ENCODE results near the gene ZCCHC7. TPM values are rescaled to one million over a fixed set of nuclear protein-coding genes. Genes with fewer than 3 reads are reported as not detected.
A peak's percentile ranks its signal among the peaks of the same experiment; 100 is the strongest.

Gene ZCCHC7
- polyA plus RNA-seq, 4 donors = 4.9 to 15.0 (median 7.9) TPM

- no peak for FAIRE-seq
- DNase-seq = peak in 1 of 2 donors; percentile 33
- WGBS, 3 donors = 85 to 92% (median 91%) methylated on average over 4 of the region's 4 CpGs
Observed at GRCh38 chr9:37364751-37365360, 244.5 kb downstream of the ZCCHC7 start.

GRCh38 chr9:37369671-37370070 is 249.3 kb downstream of the ZCCHC7 start:
- H3K36me3 ChIP-seq (ENCODE audit: control insufficient read depth in 3 of 3, insufficient read depth in 2 of 3, low read depth in 1 of 3, low read length in 3 of 3) = no peaks in the 10 kb centered on the region
- no peaks in the 10 kb centered on the region for H3K9me3 ChIP-seq (ENCODE audit: control insufficient read depth in 2 of 2, insufficient read depth in 1 of 2, low read depth in 1 of 2, low read length in 1 of 2)
- 90 to 95% (median 94%) methylated on average over 4 to 5 of the region's 5 CpGs for WGBS, 3 donors
- no peak overlapping the region for H3K27ac ChIP-seq (ENCODE audit: low read depth in 1 of 3, low read length in 2 of 3)
- H3K27me3 ChIP-seq (ENCODE audit: control insufficient read depth in 3 of 3, insufficient read depth in 3 of 3, low read length in 3 of 3) = no peaks in the 10 kb centered on the region
- DNase-seq (no peak), FAIRE-seq (no peak)
- H3K4me1 ChIP-seq (ENCODE audit: control insufficient read depth in 3 of 3, insufficient read depth in 2 of 3, low read depth in 1 of 3, low read length in 2 of 3) = no peaks in the 10 kb centered on the region
- no peak overlapping the region for H3K4me3 ChIP-seq (ENCODE audit: low read depth in 1 of 3, low read length in 3 of 3)

More at GRCh38 chr9:37364751-37365360, 244.5 kb downstream of the ZCCHC7 start:
- no peak overlapping the region for H3K27ac ChIP-seq (ENCODE audit: low read depth in 1 of 3, low read length in 2 of 3)
- no peaks in the 10 kb centered on the region for H3K27me3 ChIP-seq (ENCODE audit: control insufficient read depth in 3 of 3, insufficient read depth in 3 of 3, low read length in 3 of 3)
- H3K4me1 ChIP-seq (ENCODE audit: control insufficient read depth in 3 of 3, insufficient read depth in 2 of 3, low read depth in 1 of 3, low read length in 2 of 3) = no peaks in the 10 kb centered on the region
- H3K4me3 ChIP-seq (ENCODE audit: low read depth in 1 of 3, low read length in 3 of 3) = no peak overlapping the region
- no peaks in the 10 kb centered on the region for H3K36me3 ChIP-seq (ENCODE audit: control insufficient read depth in 3 of 3, insufficient read depth in 2 of 3, low read depth in 1 of 3, low read length in 3 of 3)
- peaks cover 0 to 3% of the 10 kb centered on the region in 2 donors for H3K9me3 ChIP-seq (ENCODE audit: control insufficient read depth in 2 of 2, insufficient read depth in 1 of 2, low read depth in 1 of 2, low read length in 1 of 2)

GRCh38 chr9:37370282-37370681 is 249.9 kb downstream of the ZCCHC7 start:
- Histone ChIP-seq H3K4me3 (ENCODE audit: low read depth in 1 of 3, low read length in 3 of 3) (no peak overlapping the region), H3K27me3 (ENCODE audit: control insufficient read depth in 3 of 3, insufficient read depth in 3 of 3, low read length in 3 of 3) (no peaks in the 10 kb centered on the region), H3K9me3 (ENCODE audit: control insufficient read depth in 2 of 2, insufficient read depth in 1 of 2, low read depth in 1 of 2, low read length in 1 of 2) (no peaks in the 10 kb centered on the region), H3K4me1 (ENCODE audit: control insufficient read depth in 3 of 3, insufficient read depth in 2 of 3, low read depth in 1 of 3, low read length in 2 of 3) (no peaks in the 10 kb centered on the region), H3K36me3 (ENCODE audit: control insufficient read depth in 3 of 3, insufficient read depth in 2 of 3, low read depth in 1 of 3, low read length in 3 of 3) (no peaks in the 10 kb centered on the region), H3K27ac (ENCODE audit: low read depth in 1 of 3, low read length in 2 of 3) (no peak overlapping the region)
- 84 to 87% (median 85%) methylated on average over 6 of the region's 6 CpGs for WGBS, 3 donors
- DNase-seq (no peak), FAIRE-seq (no peak)

- WGBS, 3 donors = 70 to 81% (median 78%) methylated on average over 5 of the region's 5 CpGs
- Histone ChIP-seq H3K4me1 (ENCODE audit: control insufficient read depth in 3 of 3, insufficient read depth in 2 of 3, low read depth in 1 of 3, low read length in 2 of 3) (no peaks in the 10 kb centered on the region), H3K27ac (ENCODE audit: low read depth in 1 of 3, low read length in 2 of 3) (no peak overlapping the region), H3K27me3 (ENCODE audit: control insufficient read depth in 3 of 3, insufficient read depth in 3 of 3, low read length in 3 of 3) (no peaks in the 10 kb centered on the region), H3K9me3 (ENCODE audit: control insufficient read depth in 2 of 2, insufficient read depth in 1 of 2, low read depth in 1 of 2, low read length in 1 of 2) (no peaks in the 10 kb centered on the region), H3K4me3 (ENCODE audit: low read depth in 1 of 3, low read length in 3 of 3) (no peak overlapping the region), H3K36me3 (ENCODE audit: control insufficient read depth in 3 of 3, insufficient read depth in 2 of 3, low read depth in 1 of 3, low read length in 3 of 3) (no peaks in the 10 kb centered on the region)
- DNase-seq (no peak), FAIRE-seq (no peak)
Observed at GRCh38 chr9:37370968-37371563, 250.7 kb downstream of the ZCCHC7 start.

GRCh38 chr9:37371565-37372464 is 251.4 kb downstream of the ZCCHC7 start:
- FAIRE-seq (no peak), DNase-seq (no peak)
- no peaks in the 10 kb centered on the region for H3K4me1 ChIP-seq (ENCODE audit: control insufficient read depth in 3 of 3, insufficient read depth in 2 of 3, low read depth in 1 of 3, low read length in 2 of 3)
- H3K9me3 ChIP-seq (ENCODE audit: control insufficient read depth in 2 of 2, insufficient read depth in 1 of 2, low read depth in 1 of 2, low read length in 1 of 2) = no peaks in the 10 kb centered on the region
- H3K36me3 ChIP-seq (ENCODE audit: control insufficient read depth in 3 of 3, insufficient read depth in 2 of 3, low read depth in 1 of 3, low read length in 3 of 3) = no peaks in the 10 kb centered on the region
- no peak overlapping the region for H3K4me3 ChIP-seq (ENCODE audit: low read depth in 1 of 3, low read length in 3 of 3)
- no peaks in the 10 kb centered on the region for H3K27me3 ChIP-seq (ENCODE audit: control insufficient read depth in 3 of 3, insufficient read depth in 3 of 3, low read length in 3 of 3)
- H3K27ac ChIP-seq (ENCODE audit: low read depth in 1 of 3, low read length in 2 of 3) = no peak overlapping the region
- 60 to 70% (median 62%) methylated on average over 20 of the region's 20 CpGs for WGBS, 3 donors

- no peaks in the 10 kb centered on the region for H3K36me3 ChIP-seq (ENCODE audit: control insufficient read depth in 3 of 3, insufficient read depth in 2 of 3, low read depth in 1 of 3, low read length in 3 of 3)
- H3K9me3 ChIP-seq (ENCODE audit: control insufficient read depth in 2 of 2, insufficient read depth in 1 of 2, low read depth in 1 of 2, low read length in 1 of 2) = no peaks in the 10 kb centered on the region
- no peaks in the 10 kb centered on the region for H3K4me1 ChIP-seq (ENCODE audit: control insufficient read depth in 3 of 3, insufficient read depth in 2 of 3, low read depth in 1 of 3, low read length in 2 of 3)
- 78 to 91% (median 84%) methylated on average over 3 of the region's 3 CpGs for WGBS, 3 donors
- H3K27ac ChIP-seq (ENCODE audit: low read depth in 1 of 3, low read length in 2 of 3) = no peak overlapping the region
- no peak overlapping the region for H3K4me3 ChIP-seq (ENCODE audit: low read depth in 1 of 3, low read length in 3 of 3)
- no peak for FAIRE-seq
- no peaks in the 10 kb centered on the region for H3K27me3 ChIP-seq (ENCODE audit: control insufficient read depth in 3 of 3, insufficient read depth in 3 of 3, low read length in 3 of 3)
- no peak for DNase-seq
Observed at GRCh38 chr9:37372839-37373238, 252.5 kb downstream of the ZCCHC7 start.

- Histone ChIP-seq H3K4me3 (ENCODE audit: low read depth in 1 of 3, low read length in 3 of 3) (no peak overlapping the region), H3K27ac (ENCODE audit: low read depth in 1 of 3, low read length in 2 of 3) (no peak overlapping the region), H3K4me1 (ENCODE audit: control insufficient read depth in 3 of 3, insufficient read depth in 2 of 3, low read depth in 1 of 3, low read length in 2 of 3) (no peaks in the 10 kb centered on the region), H3K27me3 (ENCODE audit: control insufficient read depth in 3 of 3, insufficient read depth in 3 of 3, low read length in 3 of 3) (no peaks in the 10 kb centered on the region), H3K9me3 (ENCODE audit: control insufficient read depth in 2 of 2, insufficient read depth in 1 of 2, low read depth in 1 of 2, low read length in 1 of 2) (no peaks in the 10 kb centered on the region), H3K36me3 (ENCODE audit: control insufficient read depth in 3 of 3, insufficient read depth in 2 of 3, low read depth in 1 of 3, low read length in 3 of 3) (no peaks in the 10 kb centered on the region)
- no peak for DNase-seq
- WGBS, 3 donors = 92 to 96% (median 95%) methylated on average over 1 of the region's 1 CpG
- no peak for FAIRE-seq
Observed at GRCh38 chr9:37373621-37374020, 253.2 kb downstream of the ZCCHC7 start.

GRCh38 chr9:37374892-37375291 is 254.5 kb downstream of the ZCCHC7 start:
- Histone ChIP-seq H3K4me1 (ENCODE audit: control insufficient read depth in 3 of 3, insufficient read depth in 2 of 3, low read depth in 1 of 3, low read length in 2 of 3) (no peaks in the 10 kb centered on the region), H3K27me3 (ENCODE audit: control insufficient read depth in 3 of 3, insufficient read depth in 3 of 3, low read length in 3 of 3) (no peaks in the 10 kb centered on the region), H3K9me3 (ENCODE audit: control insufficient read depth in 2 of 2, insufficient read depth in 1 of 2, low read depth in 1 of 2, low read length in 1 of 2) (no peaks in the 10 kb centered on the region), H3K4me3 (ENCODE audit: low read depth in 1 of 3, low read length in 3 of 3) (no peak overlapping the region), H3K27ac (ENCODE audit: low read depth in 1 of 3, low read length in 2 of 3) (no peak overlapping the region), H3K36me3 (ENCODE audit: control insufficient read depth in 3 of 3, insufficient read depth in 2 of 3, low read depth in 1 of 3, low read length in 3 of 3) (no peaks in the 10 kb centered on the region)
- FAIRE-seq (no peak), DNase-seq (no peak)
- WGBS, 3 donors = 75 to 93% (median 81%) methylated on average over 6 of the region's 6 CpGs
